HepG2 (cell line): Measurements from ENCODE around the gene SDR42E2. TPM values are rescaled to one million over a fixed set of nuclear protein-coding genes. Genes with fewer than 3 reads are reported as not detected.

ENCODE experiments used
- CCDC6 ChIP-seq: sonication (generic); formaldehyde crosslinking; IDR thresholded peaks from 2 replicates; pipeline ENCODE4 v1.8.1; 2022; ENCODE audit warnings: mild to moderate bottlenecking, missing genetic modification reagents, moderate library complexity
- DDIT3 ChIP-seq: sonication (generic); formaldehyde crosslinking; IDR thresholded peaks from 2 replicates; pipeline ENCODE4 v1.4.0; 2020; ENCODE audit warnings: mild to moderate bottlenecking, missing genetic modification reagents
- EED ChIP-seq: sonication (generic); formaldehyde crosslinking; IDR thresholded peaks from 2 replicates; pipeline ENCODE4 v1.5.0; 2020; ENCODE audit warnings: mild to moderate bottlenecking, missing genetic modification reagents
- HHEX ChIP-seq: IDR thresholded peaks from 2 replicates; pipeline ENCODE4 v1.6.1; 2016; ENCODE audit warnings: control low read depth
- HOXA9 ChIP-seq: sonication (generic); formaldehyde crosslinking; IDR thresholded peaks from 2 replicates; pipeline ENCODE4 v1.8.1; 2022; ENCODE audit warnings: missing genetic modification reagents, mild to moderate bottlenecking, moderate library complexity, borderline replicate concordance
- IRX3 ChIP-seq: sonication (generic); formaldehyde crosslinking; IDR thresholded peaks from 2 replicates; pipeline ENCODE4 v1.8.1; 2023; ENCODE audit warnings: mild to moderate bottlenecking, low read depth, missing genetic modification reagents, borderline replicate concordance
- JUND ChIP-seq: sonication (generic); formaldehyde crosslinking; IDR thresholded peaks from 2 replicates; pipeline ENCODE4 v1.8.0; 2022; ENCODE audit warnings: mild to moderate bottlenecking, missing genetic modification reagents
- MBD4 ChIP-seq: IDR thresholded peaks from 2 replicates; pipeline ENCODE4 v1.6.1; 2012; ENCODE audit warnings: low read length, inconsistent platforms, borderline replicate concordance
- MLX ChIP-seq: IDR thresholded peaks from 2 replicates; pipeline ENCODE4 v1.6.1; 2016
- PRPF4 ChIP-seq: fragments of 200-400 bp; formaldehyde crosslinking; IDR thresholded peaks from 2 replicates; pipeline ENCODE4 v1.6.1; 2016; ENCODE audit warnings: low read length, low read depth; ENCODE audit not compliant: poor library complexity, severe bottlenecking
- REPIN1 ChIP-seq: sonication (generic); formaldehyde crosslinking; IDR thresholded peaks from 2 replicates; pipeline ENCODE4 v1.8.0; 2022; ENCODE audit warnings: missing genetic modification reagents, low read depth, mild to moderate bottlenecking, borderline replicate concordance
- ZFAT ChIP-seq: sonication (generic); formaldehyde crosslinking; conservative IDR thresholded peaks from 2 replicates; pipeline ENCODE4 v1.8.1; 2023; ENCODE audit warnings: missing genetic modification reagents, inconsistent platforms
- ZNF17 ChIP-seq: sonication (generic); formaldehyde crosslinking; IDR thresholded peaks from 2 replicates; pipeline ENCODE4 v1.5.0; 2020; ENCODE audit warnings: mild to moderate bottlenecking, missing genetic modification reagents
- ZNF432 ChIP-seq: sonication (generic); formaldehyde crosslinking; IDR thresholded peaks from 2 replicates; pipeline ENCODE4 v1.5.0; 2020; ENCODE audit warnings: missing genetic modification reagents, mild to moderate bottlenecking, borderline replicate concordance
- ZNF503 ChIP-seq: sonication (generic); formaldehyde crosslinking; IDR thresholded peaks from 2 replicates; pipeline ENCODE4 v1.4.0; 2020; ENCODE audit warnings: missing genetic modification reagents
- ZNF572 ChIP-seq: sonication (generic); formaldehyde crosslinking; IDR thresholded peaks from 2 replicates; pipeline ENCODE4 v1.5.1; 2020; ENCODE audit warnings: mild to moderate bottlenecking, missing genetic modification reagents
- ZSCAN5A ChIP-seq: sonication (generic); formaldehyde crosslinking; IDR thresholded peaks from 2 replicates; pipeline ENCODE4 v1.8.0; 2022; ENCODE audit warnings: mild to moderate bottlenecking, missing genetic modification reagents, borderline replicate concordance
- polyA plus RNA-seq, 8 experiments: library from polyadenylated mRNA; depleted of rRNA in 3 of 8; stranded (reverse) in 7 of 8; unstranded in 1 of 8; fragments of >200 nt; fragmentation: Illumina TruSeq in 4 of 8; extraction: Trizol in 4 of 8; gene quantifications; 2 replicates each; pipeline versions ENCODE4 v1.2.1 to v1.2.3, GENCODE V29; 2011 to 2016; ENCODE audit warnings: low read depth in 4 of 8, missing spikeins in 1 of 8, mixed read lengths in 1 of 8; ENCODE audit not compliant: insufficient read depth in 1 of 8
- total RNA-seq, 5 experiments: library from RNA; depleted of rRNA; stranded (reverse); fragments of >200 nt; fragmentation: Illumina TruSeq; extraction: Trizol; gene quantifications; 2 replicates each; pipeline ENCODE4 v1.2.3, GENCODE V29; 2016; ENCODE audit warnings: low read depth in 1 of 5
- TF ChIP-seq, protein P1 (sequence below): sonication (generic); formaldehyde crosslinking; IDR thresholded peaks from 2 replicates; pipeline ENCODE4 v1.4.0; 2020; ENCODE audit warnings: missing genetic modification reagents, borderline replicate concordance

SDR42E2 gene
- total and polyA plus RNA-seq, 2 of the 13 experiments (the other 11 are each of a cell fraction or from before 2014, with no cell fraction given) = 0.05 to 0.11 TPM

DNA sequence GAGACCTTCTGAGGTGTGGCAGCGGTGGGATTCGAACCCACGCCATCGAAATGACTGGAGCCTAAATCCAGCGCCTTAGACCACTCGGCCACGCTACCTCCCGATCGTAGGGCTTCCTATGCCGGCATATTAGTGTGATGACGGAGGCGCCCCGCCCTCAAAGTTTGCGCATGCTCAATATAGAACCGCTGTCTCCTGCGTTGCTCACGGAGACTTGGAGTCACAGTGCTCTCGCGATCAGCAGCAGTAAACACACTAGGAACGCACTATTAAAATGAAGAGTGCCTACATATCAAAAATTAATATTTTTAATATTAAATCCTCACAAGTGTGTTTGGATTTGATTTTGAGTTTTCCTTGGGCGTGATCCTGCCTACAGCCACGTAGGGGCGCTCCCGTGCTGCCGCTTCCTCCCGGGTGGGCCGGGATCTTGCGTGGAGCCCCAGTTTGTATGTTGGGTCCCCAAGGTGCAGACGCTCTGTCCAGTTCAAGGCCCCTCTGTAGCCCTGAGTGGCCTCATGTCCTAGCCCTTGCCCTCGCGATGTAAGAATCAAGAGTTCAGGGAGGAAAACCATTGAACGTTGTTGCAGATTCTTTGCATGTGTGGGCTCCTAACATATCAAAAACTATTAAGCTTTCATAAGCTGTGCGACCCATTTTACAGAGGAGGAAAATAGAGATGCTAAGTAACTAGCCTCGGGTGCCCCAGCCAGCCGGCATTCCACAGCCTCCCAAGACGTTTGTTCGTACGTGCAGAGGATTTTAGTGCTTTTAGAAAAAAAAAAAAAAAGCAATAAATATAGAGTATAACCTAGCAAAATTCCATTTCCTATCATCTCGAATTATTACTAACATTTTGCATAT is 33.6 kb downstream of the SDR42E2 start (continued):
- TF ChIP-seq MLX (CRISPR knock-in tag) = peak; percentile 64; the same call in 1 of the 2 replicates
- 0 out of 2 replicates have a peak, but pooled peaks have one; percentile 67 for TF ChIP-seq ZSCAN5A (CRISPR knock-in tag)
- TF ChIP-seq REPIN1 = peak; percentile 97
- no peak; the same call in 1 of the 2 replicates for TF ChIP-seq ZNF503 (CRISPR knock-in tag)
- TF ChIP-seq DDIT3 (CRISPR knock-in tag) = no peak; the same call in 1 of the 2 replicates
- TF ChIP-seq IRX3 = peak; percentile 73; the same call in 1 of the 2 replicates
- TF ChIP-seq ZNF572 (CRISPR knock-in tag) = peak; percentile 73; the same call in 1 of the 2 replicates
- 0 out of 2 replicates have a peak, but pooled peaks have one; percentile 13 for TF ChIP-seq ZFAT (CRISPR knock-in tag)
- peak; percentile 74; the same call in 1 of the 2 replicates for TF ChIP-seq EED
- TF ChIP-seq JUND (CRISPR knock-in tag) = 0 out of 2 replicates have a peak, but pooled peaks have one; percentile 18
- no peak for TF ChIP-seq ZNF17 (CRISPR knock-in tag)
- peak; percentile 99 for TF ChIP-seq CCDC6 (CRISPR knock-in tag)
- TF ChIP-seq MBD4 = no peak
- TF ChIP-seq, protein P1, sequence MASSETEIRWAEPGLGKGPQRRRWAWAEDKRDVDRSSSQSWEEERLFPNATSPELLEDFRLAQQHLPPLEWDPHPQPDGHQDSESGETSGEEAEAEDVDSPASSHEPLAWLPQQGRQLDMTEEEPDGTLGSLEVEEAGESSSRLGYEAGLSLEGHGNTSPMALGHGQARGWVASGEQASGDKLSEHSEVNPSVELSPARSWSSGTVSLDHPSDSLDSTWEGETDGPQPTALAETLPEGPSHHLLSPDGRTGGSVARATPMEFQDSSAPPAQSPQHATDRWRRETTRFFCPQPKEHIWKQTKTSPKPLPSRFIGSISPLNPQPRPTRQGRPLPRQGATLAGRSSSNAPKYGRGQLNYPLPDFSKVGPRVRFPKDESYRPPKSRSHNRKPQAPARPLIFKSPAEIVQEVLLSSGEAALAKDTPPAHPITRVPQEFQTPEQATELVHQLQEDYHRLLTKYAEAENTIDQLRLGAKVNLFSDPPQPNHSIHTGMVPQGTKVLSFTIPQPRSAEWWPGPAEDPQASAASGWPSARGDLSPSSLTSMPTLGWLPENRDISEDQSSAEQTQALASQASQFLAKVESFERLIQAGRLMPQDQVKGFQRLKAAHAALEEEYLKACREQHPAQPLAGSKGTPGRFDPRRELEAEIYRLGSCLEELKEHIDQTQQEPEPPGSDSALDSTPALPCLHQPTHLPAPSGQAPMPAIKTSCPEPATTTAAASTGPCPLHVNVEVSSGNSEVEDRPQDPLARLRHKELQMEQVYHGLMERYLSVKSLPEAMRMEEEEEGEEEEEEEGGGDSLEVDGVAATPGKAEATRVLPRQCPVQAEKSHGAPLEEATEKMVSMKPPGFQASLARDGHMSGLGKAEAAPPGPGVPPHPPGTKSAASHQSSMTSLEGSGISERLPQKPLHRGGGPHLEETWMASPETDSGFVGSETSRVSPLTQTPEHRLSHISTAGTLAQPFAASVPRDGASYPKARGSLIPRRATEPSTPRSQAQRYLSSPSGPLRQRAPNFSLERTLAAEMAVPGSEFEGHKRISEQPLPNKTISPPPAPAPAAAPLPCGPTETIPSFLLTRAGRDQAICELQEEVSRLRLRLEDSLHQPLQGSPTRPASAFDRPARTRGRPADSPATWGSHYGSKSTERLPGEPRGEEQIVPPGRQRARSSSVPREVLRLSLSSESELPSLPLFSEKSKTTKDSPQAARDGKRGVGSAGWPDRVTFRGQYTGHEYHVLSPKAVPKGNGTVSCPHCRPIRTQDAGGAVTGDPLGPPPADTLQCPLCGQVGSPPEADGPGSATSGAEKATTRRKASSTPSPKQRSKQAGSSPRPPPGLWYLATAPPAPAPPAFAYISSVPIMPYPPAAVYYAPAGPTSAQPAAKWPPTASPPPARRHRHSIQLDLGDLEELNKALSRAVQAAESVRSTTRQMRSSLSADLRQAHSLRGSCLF (CRISPR knock-in tag) = 0 out of 2 replicates have a peak, but pooled peaks have one; percentile 46
- TF ChIP-seq ZNF432 = no peak
- TF ChIP-seq HOXA9 (CRISPR knock-in tag) = no peak
- peak; percentile 19 for TF ChIP-seq PRPF4
- TF ChIP-seq HHEX = 0 out of 2 replicates have a peak, but pooled peaks have one; percentile 36
